A549 (cell line): ENCODE measurements around the gene NUDCD3. TPM values are rescaled to one million over a fixed set of nuclear protein-coding genes. Genes with fewer than 3 reads are reported as not detected.

Experiments used
- ATAC-seq, 2 experiments: fragments of 200-7000 bp in 1 of 2; fragments of >200 bp in 1 of 2; cut with Nextera tagmentation in 1 of 2; cut with Tn5 transposase in 1 of 2; 3 replicates each; pipeline versions ENCODE4 v1.8.0 to v1.9.1; 2018 to 2020; ENCODE audit warnings: mild to moderate bottlenecking in 1 of 2, moderate library complexity in 1 of 2
- CTCF ChIA-PET: fragments of 300-600 bp; sonication (Branson Sonifier 250); formaldehyde crosslinking; extraction: SDS; loops from one replicate; lab custom pipeline; 2021; ENCODE audit warnings: antibody characterized with exemption, inconsistent platforms; lab: Yijun Ruan, JAX
- POLR2A ChIA-PET: fragments of 350-600 bp; formaldehyde crosslinking; extraction: SDS; loops from one replicate; lab custom pipeline; 2021; ENCODE audit warnings: antibody characterized with exemption, inconsistent platforms; lab: Yijun Ruan, JAX
- DNase-seq, 2 experiments: peaks; one replicate each; pipeline versions ENCODE4 v3.0.0 to v3.0.0-alpha.2; 2011 to 2016; ENCODE audit warnings: low read depth in 1 of 2, low spot score in 1 of 2
- FAIRE-seq: peaks from 2 replicates; lab custom pipeline; 2011; peaks lifted over from hg19 to GRCh38; lab: Jason Lieb, UNC
- H3K27ac ChIP-seq, 2 experiments: fragments of >200 bp; sonication (Bioruptor Twin); formaldehyde crosslinking; 3 replicates each; pipeline ENCODE4 v1.5.1; 2016 to 2017
- H3K4me1 ChIP-seq: fragments of >200 bp; sonication (Bioruptor Twin); formaldehyde crosslinking; 3 replicates; pipeline ENCODE4 v1.6.1; 2016
- H3K4me2 ChIP-seq: fragments of >200 bp; sonication (Bioruptor Twin); formaldehyde crosslinking; 3 replicates; pipeline ENCODE4 v1.6.1; 2016
- H3K4me3 ChIP-seq: fragments of >200 bp; sonication (Bioruptor Twin); formaldehyde crosslinking; 3 replicates; pipeline ENCODE4 v1.5.1; 2016
- H3K9me3 ChIP-seq: fragments of >200 bp; sonication (Bioruptor Twin); formaldehyde crosslinking; 3 replicates; pipeline ENCODE4 v1.6.1; 2016
- BCL3 ChIP-seq: fragments of >200 bp; sonication (Bioruptor Twin); formaldehyde crosslinking; IDR thresholded peaks from 3 replicates; pipeline ENCODE4 v1.6.1; 2016
- CTCF ChIP-seq: fragments of >200 bp; sonication (Bioruptor Twin); formaldehyde crosslinking; IDR thresholded peaks from 3 replicates; pipeline ENCODE4 v1.5.1; 2016
- E2F6 ChIP-seq: IDR thresholded peaks from 2 replicates; pipeline ENCODE4 v1.6.1; 2012; ENCODE audit warnings: low read depth, borderline replicate concordance
- EP300 ChIP-seq, 2 experiments: fragments of >200 bp; sonication (Bioruptor Twin); formaldehyde crosslinking; IDR thresholded peaks; 2 replicates in 1 of 2; 3 replicates in 1 of 2; pipeline ENCODE4 v1.6.1; 2016 to 2017
- FOXS1 ChIP-seq: fragments of 250-450 bp; sonication (Bioruptor Pico); IDR thresholded peaks from 2 replicates; pipeline ENCODE4 v1.5.0; 2020; ENCODE audit warnings: mild to moderate bottlenecking, moderate library complexity
- GATA3 ChIP-seq: IDR thresholded peaks from 2 replicates; pipeline ENCODE4 v1.6.1; 2012; ENCODE audit warnings: borderline replicate concordance
- HES2 ChIP-seq: fragments of >200 bp; sonication (Bioruptor Twin); formaldehyde crosslinking; IDR thresholded peaks from 2 replicates; pipeline ENCODE4 v1.6.1; 2016
- KDM1A ChIP-seq: fragments of 200-600 bp; sonication (generic); IDR thresholded peaks from 2 replicates; pipeline ENCODE4 v1.6.1; 2016; ENCODE audit warnings: low read depth, mild to moderate bottlenecking
- POLR2A ChIP-seq: IDR thresholded peaks from 2 replicates; pipeline ENCODE4 v1.6.1; 2012; ENCODE audit warnings: mild to moderate bottlenecking, low read length
- RAD21 ChIP-seq, 2 experiments: fragments of >200 bp in 1 of 2; sonication (Bioruptor Twin) in 1 of 2; formaldehyde crosslinking in 1 of 2; IDR thresholded peaks in 1 of 2; conservative IDR thresholded peaks in 1 of 2; 2 replicates in 1 of 2; 3 replicates in 1 of 2; pipeline ENCODE4 v1.6.1; 2012 to 2018; ENCODE audit warnings: inconsistent platforms in 1 of 2
- RCOR1 ChIP-seq: fragments of 150-350 bp; IDR thresholded peaks from 2 replicates; pipeline ENCODE4 v1.6.1; 2014; ENCODE audit warnings: antibody characterized with exemption, low read length, low read depth
- REST ChIP-seq: fragments of 200-600 bp; sonication (generic); IDR thresholded peaks from 2 replicates; pipeline ENCODE4 v1.6.1; 2016; ENCODE audit warnings: antibody characterized with exemption, mild to moderate bottlenecking, moderate library complexity
- RFX5 ChIP-seq: fragments of 450-650 bp; IDR thresholded peaks from 2 replicates; pipeline ENCODE4 v1.7.1; 2014; ENCODE audit warnings: antibody characterized with exemption, mild to moderate bottlenecking, moderate library complexity
- RNF2 ChIP-seq: fragments of 200-600 bp; sonication (generic); IDR thresholded peaks from 2 replicates; pipeline ENCODE4 v1.6.1; 2016; ENCODE audit warnings: low read depth, mild to moderate bottlenecking, antibody characterized with exemption, moderate library complexity, borderline replicate concordance
- SMC3 ChIP-seq: fragments of >200 bp; sonication (Bioruptor Twin); formaldehyde crosslinking; IDR thresholded peaks from 3 replicates; pipeline ENCODE4 v1.6.1; 2018; ENCODE audit warnings: inconsistent platforms
- ZFP36 ChIP-seq: fragments of 450-650 bp; IDR thresholded peaks from 2 replicates; pipeline ENCODE4 v1.6.1; 2014; ENCODE audit warnings: borderline replicate concordance; ENCODE audit not compliant: partially characterized antibody
- ZNF302 ChIP-seq: fragments of 250-450 bp; sonication (Bioruptor Pico); IDR thresholded peaks from 2 replicates; pipeline ENCODE4 v1.9.0; 2021; ENCODE audit warnings: inconsistent platforms, mild to moderate bottlenecking, moderate library complexity
- ZSCAN20 ChIP-seq: fragments of 250-450 bp; sonication (Bioruptor Pico); IDR thresholded peaks from 2 replicates; pipeline ENCODE4 v1.8.0; 2022; ENCODE audit warnings: mild to moderate bottlenecking, moderate library complexity
- WGBS: methylation state at CpG from one replicate; pipeline ENCODE4 v1.1.6; 2017; ENCODE audit errors: missing lambda C conversion rate; 5-methylcytosine and 5-hydroxymethylcytosine counted together
- polyA plus RNA-seq, 4 experiments: library from polyadenylated mRNA; depleted of rRNA in 3 of 4; stranded (reverse); fragments of >200 nt; fragmentation: RNase III in 1 of 4; extraction: RNeasy Plus Mini Kit Qiagen cat#74134 plus additional on column Dnase treatment in 1 of 4; gene quantifications; 2 replicates in 3 of 4; 3 replicates in 1 of 4; pipeline ENCODE4 v1.2.3, GENCODE V29; 2011 to 2017

NUDCD3 gene
- polyA plus RNA-seq, 2 of the 4 experiments (the other 2 are of a cell fraction), result 44.3 to 66.3 TPM

- no peaks in the 10 kb centered on the region for H3K9me3 ChIP-seq
- no peak overlapping the region for H3K4me2 ChIP-seq
- POLR2A ChIA-PET, result no interaction called here
- no peaks in the 10 kb centered on the region for H3K4me1 ChIP-seq
- no peak for ATAC-seq
- no peak overlapping the region for H3K4me3 ChIP-seq
- 15% methylated on average over 4 of the region's 4 CpGs for WGBS
- no peak for FAIRE-seq
- no peak overlapping the region for H3K27ac ChIP-seq
- no peak for DNase-seq
- no peak for TF ChIP-seq RNF2
- TF ChIP-seq GATA3, result no peak
- no peak for TF ChIP-seq SMC3
- no peak for TF ChIP-seq FOXS1 (CRISPR knock-in tag)
- TF ChIP-seq E2F6, result no peak
- no peak for TF ChIP-seq RFX5
- no peak for TF ChIP-seq POLR2A
- no peak for TF ChIP-seq REST
- TF ChIP-seq EP300 (IDR thresholded peaks at IDR 0.05), result no peak
- TF ChIP-seq ZSCAN20 (CRISPR knock-in tag), result no peak
- no peak for TF ChIP-seq RCOR1
- TF ChIP-seq ZFP36, result no peak
- TF ChIP-seq RAD21 (conservative IDR thresholded peaks at IDR 0.05 in 1 of 2, IDR thresholded peaks at IDR 0.05 in 1 of 2), result no peak
- TF ChIP-seq KDM1A, result no peak
- no peak for TF ChIP-seq ZNF302 (CRISPR knock-in tag)
- no peak for TF ChIP-seq CTCF
- no peak for TF ChIP-seq HES2
- TF ChIP-seq BCL3, result no peak
- CTCF ChIA-PET, result interaction anchor here (1.2 to 2.6 kb wide), 2 partner anchors 38 to 258 kb away, joined by 3 to 6 read pairs; no protein-coding TSS in a partner anchor
Observed at GRCh38 chr7:44498230-44498954, 7.9 kb upstream of the NUDCD3 start.
